ENCODE results near the gene SYTL3.
A peak's percentile ranks its signal among the peaks of the same experiment; 100 is the strongest.
"Not testable (repeated sequence)": the region's sequence is repeated elsewhere in the genome, so short reads cannot be mapped to it uniquely, and the experiment has no call there.

SYTL3 gene

GRCh38 chr6:158653577-158654354 is 3.9 kb downstream of the SYTL3 start:
- DNase-seq: peak in 18 of 42 donors; percentile 19 to 70 (median 36)
- intact Hi-C loops (cut with DNase I): no loop called here

DNA sequence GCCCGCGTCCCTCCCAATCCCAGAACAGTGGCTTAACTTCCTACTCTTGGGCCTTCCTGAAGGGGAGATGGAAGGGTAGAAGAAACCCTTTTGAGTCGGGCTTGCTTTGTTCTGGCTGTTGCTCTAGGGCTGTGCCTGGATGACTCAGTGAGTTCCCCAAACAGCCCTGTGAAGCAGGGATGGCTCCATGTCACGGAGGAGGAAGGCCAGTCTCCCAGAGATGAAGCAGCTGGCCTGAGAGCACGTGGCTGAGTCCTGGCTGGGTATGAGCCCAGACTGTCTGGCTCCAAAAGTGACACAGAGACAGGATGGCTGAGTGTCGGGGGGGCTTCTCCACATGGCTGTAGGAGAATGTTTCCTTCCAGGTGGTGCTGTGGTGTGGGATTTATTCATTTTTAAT is 4.6 kb downstream of the SYTL3 start:
- peak in 41 of 42 donors; percentile 27 to 82 (median 61) for DNase-seq
- intact Hi-C loops (cut with DNase I): no loop called here

- peak in 2 of 42 donors; percentile 39 to 40 for DNase-seq
- intact Hi-C loops (cut with DNase I): no loop called here
Observed at GRCh38 chr6:158654960-158655489, 5.2 kb downstream of the SYTL3 start.

GRCh38 chr6:158655569-158656450 is 6.0 kb downstream of the SYTL3 start:
- intact Hi-C loops (cut with DNase I): no loop called here
- DNase-seq: peak in 2 of 42 donors; percentile 35 to 36

- DNase-seq: peak in 2 of 42 donors; percentile 17 to 31
- intact Hi-C loops (cut with DNase I): not testable (repeated sequence)
Observed at GRCh38 chr6:158656986-158657385, 7.1 kb downstream of the SYTL3 start.

- no peak for DNase-seq
- intact Hi-C loops (cut with DNase I): no loop called here
Observed at GRCh38 chr6:158660333-158660754, 10.5 kb downstream of the SYTL3 start.

DNA sequence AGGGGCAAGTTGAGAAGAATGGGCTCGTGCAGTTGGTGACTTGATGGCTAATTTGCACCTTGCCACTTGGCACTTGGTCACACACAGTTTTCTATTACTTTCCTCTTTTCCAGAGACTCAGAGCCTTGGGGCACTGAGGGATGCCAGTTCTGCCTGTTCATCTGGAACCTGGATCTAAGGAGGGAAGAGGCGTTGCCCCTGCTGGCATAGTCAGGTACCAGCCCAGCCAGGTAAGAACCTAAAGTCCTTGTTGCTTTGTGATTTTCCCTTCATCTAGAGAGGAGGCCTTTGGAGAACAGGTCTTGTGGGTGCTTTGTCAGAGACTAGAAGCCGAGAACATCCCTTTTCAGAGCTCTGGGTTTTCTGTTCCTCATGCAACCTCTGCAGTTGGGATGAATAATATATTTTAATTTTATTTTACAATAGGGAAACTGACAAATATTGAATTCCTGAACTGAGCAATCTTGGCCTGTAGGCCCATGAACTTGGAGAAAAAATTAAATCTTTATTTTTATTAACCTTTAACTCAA is 11.4 kb downstream of the SYTL3 start:
- intact Hi-C loops (cut with DNase I): no loop called here
- DNase-seq: no peak

DNA sequence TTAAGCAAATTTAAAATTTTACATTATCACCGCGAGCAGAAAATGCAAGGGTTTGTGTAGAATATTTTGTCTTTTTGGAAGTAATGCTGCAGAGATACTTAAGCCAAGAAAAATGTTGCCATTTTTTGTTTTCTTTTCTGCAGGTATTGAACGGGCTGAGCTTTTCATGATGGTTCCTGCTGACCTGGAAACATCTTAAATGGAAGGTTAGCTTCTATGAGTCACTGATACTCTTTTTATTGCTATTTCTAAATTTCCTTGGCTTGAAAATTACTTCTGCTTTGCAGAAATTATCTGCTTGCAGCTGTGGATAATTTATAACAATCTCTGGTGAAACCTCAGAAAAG is 12.7 kb downstream of the SYTL3 start:
- DNase-seq: no peak
- intact Hi-C loops (cut with DNase I): no loop called here

DNA sequence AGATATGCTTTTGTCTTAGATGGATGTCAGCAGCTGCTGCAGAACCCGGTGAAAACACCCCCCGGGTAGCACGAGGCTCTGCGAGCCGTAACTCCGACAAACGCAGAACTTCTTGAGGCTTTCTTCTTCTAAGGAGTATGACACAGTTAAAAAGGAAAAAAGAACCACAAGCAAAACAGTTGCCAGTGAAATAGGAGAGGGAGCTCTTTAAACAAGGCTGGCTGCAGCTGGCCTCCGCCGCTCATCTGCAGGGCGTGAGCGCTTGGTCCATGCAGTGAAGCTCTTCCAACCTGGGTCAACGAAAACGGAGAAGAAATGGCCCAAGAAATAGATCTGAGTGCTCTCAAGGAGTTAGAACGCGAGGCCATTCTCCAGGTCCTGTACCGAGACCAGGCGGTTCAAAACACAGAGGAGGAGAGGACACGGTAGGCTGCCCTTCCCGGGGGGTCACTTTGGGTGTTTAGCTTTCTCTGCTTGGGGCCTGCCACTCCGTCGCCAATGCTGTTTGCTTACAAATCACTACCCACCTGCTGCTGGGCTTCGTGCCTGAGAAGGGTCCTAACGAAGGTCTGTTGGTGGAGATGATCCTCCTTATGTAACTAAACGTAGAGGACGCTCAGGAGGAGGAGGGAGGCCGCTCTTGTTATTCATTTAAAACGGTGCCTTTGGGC is 13.2 kb downstream of the SYTL3 start:
- intact Hi-C loops (cut with DNase I): no loop called here

DNA sequence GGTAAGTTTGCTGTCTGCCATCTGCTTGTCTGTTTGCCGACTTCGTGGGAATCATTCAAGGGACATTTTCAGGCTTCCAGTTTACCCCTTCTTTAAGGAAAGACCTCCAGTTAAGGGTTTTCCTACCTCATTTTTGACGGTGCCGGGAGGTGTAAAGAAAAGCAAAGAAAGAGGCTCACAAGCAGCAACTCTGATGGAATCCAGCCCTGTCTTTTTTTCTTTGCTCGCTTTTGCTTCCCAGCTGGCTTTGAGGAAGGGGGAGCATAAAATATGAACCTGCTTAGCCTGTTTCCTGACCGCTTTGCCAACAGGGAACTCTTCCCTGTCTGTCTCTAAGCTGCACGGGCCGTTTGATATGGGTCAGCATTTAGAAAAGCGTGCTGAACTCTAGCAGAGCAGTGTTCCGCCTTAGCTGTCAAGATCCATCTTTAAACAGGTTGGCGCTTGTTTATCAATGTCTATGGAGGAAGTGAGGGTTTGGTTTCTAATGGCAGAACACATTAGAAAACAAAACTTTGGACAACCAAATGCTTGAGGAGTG is 13.8 kb downstream of the SYTL3 start:
- intact Hi-C loops (cut with DNase I): no loop called here
- DNase-seq: no peak

More for the DNA sequence above, 13.2 kb downstream of the SYTL3 start:
- no peak for DNase-seq

- no peak for DNase-seq
- intact Hi-C loops (cut with DNase I): no loop called here
Observed at GRCh38 chr6:158665332-158665731, 15.5 kb downstream of the SYTL3 start.

GRCh38 chr6:158666628-158667359 is 16.9 kb downstream of the SYTL3 start:
- no peak for DNase-seq

GRCh38 chr6:158667360-158667981 is 17.6 kb downstream of the SYTL3 start:
- intact Hi-C loops (cut with DNase I): no loop called here
- no peak for DNase-seq

More at GRCh38 chr6:158666628-158667359, 16.9 kb downstream of the SYTL3 start:
- intact Hi-C loops (cut with DNase I): no loop called here

GRCh38 chr6:158668707-158669103 is 18.9 kb downstream of the SYTL3 start:
- intact Hi-C loops (cut with DNase I): no loop called here
- DNase-seq: no peak

- intact Hi-C loops (cut with DNase I): no loop called here
Observed at GRCh38 chr6:158669145-158670035, 19.5 kb downstream of the SYTL3 start.

GRCh38 chr6:158672119-158672518 is 22.3 kb downstream of the SYTL3 start:
- DNase-seq; intact Hi-C loops (cut with DNase I): not testable (repeated sequence)

More at GRCh38 chr6:158669145-158670035, 19.5 kb downstream of the SYTL3 start:
- DNase-seq: no peak

- peak in 1 of 42 donors; percentile 9 for DNase-seq
- intact Hi-C loops (cut with DNase I): no loop called here
Observed at GRCh38 chr6:158672726-158673125, 22.9 kb downstream of the SYTL3 start.
